Endothelial cell of umbilical vein (primary cell): ENCODE results near the gene ANKRD60. TPM values are rescaled to one million over a fixed set of nuclear protein-coding genes. Genes with fewer than 3 reads are reported as not detected.

ENCODE experiments used
- BruUV-seq: library from RNA; stranded (reverse); fragments of 400-500 nt; replicated peaks from 2 replicates; lab custom pipeline; 2021; lab: Mats Ljungman, UMichigan
- CTCF ChIA-PET: fragments of 300-600, 350-600 bp; sonication (Branson Sonifier 250); formaldehyde crosslinking; loops from one replicate; lab custom pipeline; 2021; ENCODE audit warnings: antibody characterized with exemption, inconsistent platforms; lab: Charles Lee
- POLR2A ChIA-PET: fragments of 300-600, 350-600 bp; sonication (Branson Sonifier 250); formaldehyde crosslinking; loops from one replicate; lab custom pipeline; 2021; ENCODE audit warnings: antibody characterized with exemption, inconsistent platforms; lab: Charles Lee
- DNase-seq: peaks from one replicate; pipeline ENCODE4 v3.0.0-alpha.2; 2011; ENCODE audit warnings: low read depth, low spot score
- FAIRE-seq: peaks from 2 replicates; lab custom pipeline; 2011; peaks lifted over from hg19 to GRCh38; lab: Jason Lieb, UNC
- H2AFZ ChIP-seq: 2 replicates; pipeline ENCODE4 v1.6.0; 2012; ENCODE audit warnings: low read depth, low read length, control low read depth, inconsistent platforms
- H3K27ac ChIP-seq: 2 replicates; pipeline ENCODE4 v1.5.1; 2011; ENCODE audit warnings: low read depth, mild to moderate bottlenecking, control low read depth, low read length, moderate library complexity; ENCODE audit not compliant: insufficient read depth
- H3K27me3 ChIP-seq, 2 experiments: 2 replicates each; pipeline versions ENCODE4 v1.6.0 to v1.6.1; 2011; ENCODE audit warnings: low read length in 2 of 2, mixed read lengths in 1 of 2; ENCODE audit not compliant: control insufficient read depth in 2 of 2, insufficient read depth in 2 of 2
- H3K36me3 ChIP-seq, 2 experiments: 2 replicates in 1 of 2; 3 replicates in 1 of 2; pipeline ENCODE4 v1.5.1; 2011; ENCODE audit warnings: low read length in 2 of 2, mild to moderate bottlenecking in 1 of 2, moderate library complexity in 1 of 2; ENCODE audit not compliant: control insufficient read depth in 2 of 2, insufficient read depth in 2 of 2; ENCODE audit errors: extremely low read depth in 1 of 2
- H3K4me1 ChIP-seq: 3 replicates; pipeline ENCODE4 v1.5.1; 2011; ENCODE audit warnings: mild to moderate bottlenecking, low read length; ENCODE audit not compliant: control insufficient read depth, insufficient read depth; ENCODE audit errors: extremely low read depth
- H3K4me2 ChIP-seq: 2 replicates; pipeline ENCODE4 v1.6.1; 2011; ENCODE audit warnings: low read length, control low read depth, mixed read lengths; ENCODE audit not compliant: insufficient read depth
- H3K4me3 ChIP-seq, 3 experiments: fragments of 200-600 bp in 1 of 3; sonication (generic), shearing (Covaris generic) in 1 of 3; replicated peaks in 1 of 3; 2 replicates each; pipeline ENCODE4 v1.5.1; 2011 to 2016; ENCODE audit warnings: control low read depth in 3 of 3, low read length in 3 of 3, mild to moderate bottlenecking in 2 of 3, inconsistent platforms in 1 of 3, low read depth in 1 of 3, moderate library complexity in 1 of 3; ENCODE audit not compliant: insufficient read depth in 1 of 3
- H3K79me2 ChIP-seq: 2 replicates; pipeline ENCODE4 v1.6.0; 2012; ENCODE audit warnings: low read length, inconsistent platforms; ENCODE audit not compliant: control insufficient read depth, insufficient read depth
- H3K9ac ChIP-seq: replicated peaks from 2 replicates; pipeline ENCODE3; 2011; ENCODE audit warnings: low read length, control low read depth; ENCODE audit not compliant: insufficient read depth; ENCODE audit errors: extremely low read depth
- H3K9me1 ChIP-seq: replicated peaks from 3 replicates; pipeline ENCODE4 v1.6.0; 2011; ENCODE audit warnings: mild to moderate bottlenecking, low read length; ENCODE audit not compliant: control insufficient read depth, insufficient read depth; ENCODE audit errors: extremely low read depth
- H3K9me3 ChIP-seq: replicated peaks from 2 replicates; pipeline ENCODE4 v1.5.1; 2012; ENCODE audit warnings: low read length, inconsistent platforms; ENCODE audit not compliant: control insufficient read depth, insufficient read depth
- H4K20me1 ChIP-seq: replicated peaks from 2 replicates; pipeline ENCODE3; 2011; ENCODE audit warnings: mild to moderate bottlenecking, low read length; ENCODE audit not compliant: control insufficient read depth, insufficient read depth; ENCODE audit errors: extremely low read depth
- CTCF ChIP-seq, 2 donors: IDR thresholded peaks; 1 replicate in 1 of 2; 2 replicates in 1 of 2; pipeline ENCODE4 v1.5.1; 2011; ENCODE audit warnings: low read length in 2 of 2, mild to moderate bottlenecking in 2 of 2, moderate library complexity in 2 of 2, control low read depth in 1 of 2, inconsistent platforms in 1 of 2, low read depth in 1 of 2; ENCODE audit not compliant: insufficient read depth in 1 of 2; ENCODE audit errors: extremely low read depth in 1 of 2
- EZH2 ChIP-seq: IDR thresholded peaks from 2 replicates; pipeline ENCODE4 v1.6.1; 2012; ENCODE audit warnings: borderline replicate concordance, low read depth, mild to moderate bottlenecking, moderate library complexity, low read length, inconsistent platforms; ENCODE audit not compliant: severe bottlenecking
- FOS ChIP-seq: IDR thresholded peaks from 2 replicates; pipeline ENCODE4 v1.6.1; 2011; ENCODE audit warnings: mild to moderate bottlenecking, low read length, moderate library complexity, borderline replicate concordance; ENCODE audit not compliant: insufficient read depth
- GATA2 ChIP-seq: IDR thresholded peaks from 2 replicates; pipeline ENCODE4 v1.7.0; 2011; ENCODE audit warnings: low read depth, mild to moderate bottlenecking, moderate library complexity, mixed read lengths, low read length; ENCODE audit not compliant: insufficient read length, insufficient read depth
- JUN ChIP-seq: IDR thresholded peaks from 2 replicates; pipeline ENCODE4 v1.6.1; 2011; ENCODE audit warnings: borderline replicate concordance, low read depth; ENCODE audit not compliant: insufficient read length, insufficient read depth
- MAX ChIP-seq: IDR thresholded peaks from 2 replicates; pipeline ENCODE4 v1.6.1; 2011; ENCODE audit not compliant: insufficient read depth, insufficient read length
- MYC ChIP-seq: IDR thresholded peaks from one replicate; pipeline ENCODE4 v1.6.1; 2011; ENCODE audit warnings: mild to moderate bottlenecking, low read depth, low read length
- POLR2A ChIP-seq: IDR thresholded peaks from 2 replicates; pipeline ENCODE4 v1.6.1; 2012; ENCODE audit warnings: low read depth, mild to moderate bottlenecking, control low read depth, low read length
- POLR2AphosphoS5 ChIP-seq: IDR thresholded peaks from 2 replicates; pipeline ENCODE4 v1.6.1; 2012; ENCODE audit warnings: low read depth, mild to moderate bottlenecking, control low read depth, low read length, moderate library complexity; ENCODE audit not compliant: insufficient read depth
- dilution Hi-C: fragments of 300-500 bp; cut with MboI; formaldehyde crosslinking; loops from one replicate; pipeline ENCODE4 v1.15.0; 2019; ENCODE audit warnings: low sequenced_read_pairs; ENCODE audit not compliant: extremely low pct_ligation_motif_present
- intact Hi-C: fragments of 100-400 bp; cut with micrococcal nuclease; formaldehyde crosslinking; loops from one replicate; pipeline ENCODE4 v1.10.0; 2022
- polyA plus RNA-seq, 4 experiments: library from polyadenylated mRNA; depleted of rRNA in 3 of 4; stranded (reverse) in 3 of 4; unstranded in 1 of 4; fragments of >200 nt; gene quantifications; 2 replicates each; pipeline versions ENCODE4 v1.2.1 to v1.2.3, GENCODE V29; 2011 to 2012; ENCODE audit warnings: missing spikeins in 1 of 4
- total RNA-seq: library from RNA; stranded (reverse); gene quantifications from 2 replicates; pipeline ENCODE4 v1.2.3, GENCODE V29; 2021

The ANKRD60 gene
- total and polyA plus RNA-seq, 2 donors (not counting 3 experiments of a cell fraction or from before 2014, with no cell fraction given) = not detected

- intact Hi-C loops (no loop called here), dilution Hi-C loops (no loop called here)
- Histone ChIP-seq H3K9ac (no peak overlapping the region), H3K4me3 (no peak overlapping the region), H3K27me3 (no peaks in the 10 kb centered on the region), H3K79me2 (peaks cover 7% of the 10 kb centered on the region), H3K9me1 (no peaks in the 10 kb centered on the region), H3K4me1 (peaks cover 13% of the 10 kb centered on the region), H3K9me3 (no peaks in the 10 kb centered on the region), H3K27ac (no peak overlapping the region), H3K4me2 (no peak overlapping the region), H4K20me1 (no peaks in the 10 kb centered on the region), H2AFZ (no peak overlapping the region), H3K36me3 (peaks cover 0 to 5% of the 10 kb centered on the region in 2 experiments)
- no peak for FAIRE-seq
- no TSS peak for BruUV-seq
- TF ChIP-seq MAX = no peak
- TF ChIP-seq MYC = no peak
- no peak for TF ChIP-seq CTCF (IDR thresholded peaks at IDR 0.05; ENCODE audit: extremely low read depth in 1 of 2, insufficient read depth in 1 of 2, low read depth in 1 of 2, low read length in 2 of 2)
- TF ChIP-seq POLR2A = no peak
- no peak for TF ChIP-seq JUN
- TF ChIP-seq GATA2 = no peak
- no peak for TF ChIP-seq POLR2AphosphoS5
- TF ChIP-seq EZH2 = no peak
- TF ChIP-seq FOS = no peak
- ChIA-PET POLR2A (no interaction called here), CTCF (interaction anchor here (0.6 to 2.2 kb wide), 3 partner anchors 9 to 25 kb away, joined by 3 to 6 read pairs (median 4); no protein-coding TSS in a partner anchor)
- no peak for DNase-seq
Measured at GRCh38 chr20:58271606-58272351, 43.3 kb upstream of the ANKRD60 start.
